GM19468 (cell line): ENCODE measurements around the gene MCM5.
"Not testable (repeated sequence)": the region's sequence is repeated elsewhere in the genome, so short reads cannot be mapped to it uniquely, and the experiment has no call there.

ENCODE experiments used
- ATAC-seq: cut with Tn5 transposase; IDR thresholded peaks from one replicate; pipeline ENCODE4 v1.9.1; 2021; ENCODE audit warnings: mild to moderate bottlenecking, moderate library complexity, moderate number of reproducible peaks; ENCODE audit not compliant: unreplicated experiment; ENCODE audit errors: extremely low read depth

The MCM5 gene

DNA sequence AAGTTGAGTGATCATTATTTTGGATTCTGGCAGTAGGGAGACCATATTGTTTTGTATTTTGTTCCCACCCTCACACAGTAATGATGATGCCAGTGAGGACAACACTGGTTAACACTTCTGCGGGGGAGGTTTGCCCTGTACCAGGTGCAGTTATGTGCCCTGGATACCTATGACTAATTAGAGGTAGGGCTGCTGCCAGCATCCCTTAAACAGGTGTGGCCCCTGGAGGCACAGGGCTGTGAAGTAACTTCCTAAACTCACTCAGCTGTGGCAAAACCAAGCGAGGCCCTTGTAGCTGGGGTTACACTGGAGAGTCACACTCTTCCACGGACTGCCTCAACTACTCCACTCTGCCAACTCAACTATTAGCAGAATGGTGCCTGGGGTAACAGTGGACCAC lies 64.5 kb downstream of the MCM5 start:
- no peak for ATAC-seq

DNA sequence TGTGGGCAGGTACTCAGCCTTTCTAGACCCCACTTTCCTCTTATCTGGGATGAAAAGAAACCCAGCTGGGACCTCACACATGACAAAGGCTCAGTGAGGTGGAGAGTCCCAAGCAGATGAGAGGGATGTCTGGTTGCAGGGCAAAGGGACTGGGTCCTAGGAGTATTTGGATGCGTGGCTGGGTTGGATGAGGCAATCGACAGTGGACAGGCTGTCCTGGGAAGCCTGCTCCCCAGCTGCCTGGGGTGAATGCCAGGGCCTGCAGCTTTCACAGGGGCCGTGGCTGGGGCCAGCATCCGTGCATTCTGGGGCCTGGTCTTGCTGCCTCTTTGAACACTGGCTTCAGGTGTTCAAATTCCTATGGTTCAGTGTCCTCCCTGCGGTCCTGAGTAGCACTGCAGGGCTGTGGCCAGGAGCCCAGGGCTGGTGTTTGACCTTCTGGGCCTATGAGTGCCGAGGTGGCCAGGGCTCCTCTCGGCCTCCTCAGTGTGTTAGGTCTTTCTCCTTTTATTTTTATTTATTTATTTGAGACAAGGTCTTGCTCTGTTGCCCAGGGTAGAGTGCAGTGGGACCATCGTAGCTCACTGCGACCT lies 65.3 kb downstream of the MCM5 start:
- ATAC-seq: no peak

GRCh38 chr22:35467681-35468434 lies 67.9 kb downstream of the MCM5 start:
- no peak for ATAC-seq

- no peak for ATAC-seq
These were observed 71.0 kb downstream of the MCM5 start for GRCh38 chr22:35470903-35471321.

GRCh38 chr22:35471566-35471965 lies 71.6 kb downstream of the MCM5 start:
- ATAC-seq: not testable (repeated sequence)

- no peak for ATAC-seq
These were observed 72.5 kb downstream of the MCM5 start for GRCh38 chr22:35472488-35472887.

DNA sequence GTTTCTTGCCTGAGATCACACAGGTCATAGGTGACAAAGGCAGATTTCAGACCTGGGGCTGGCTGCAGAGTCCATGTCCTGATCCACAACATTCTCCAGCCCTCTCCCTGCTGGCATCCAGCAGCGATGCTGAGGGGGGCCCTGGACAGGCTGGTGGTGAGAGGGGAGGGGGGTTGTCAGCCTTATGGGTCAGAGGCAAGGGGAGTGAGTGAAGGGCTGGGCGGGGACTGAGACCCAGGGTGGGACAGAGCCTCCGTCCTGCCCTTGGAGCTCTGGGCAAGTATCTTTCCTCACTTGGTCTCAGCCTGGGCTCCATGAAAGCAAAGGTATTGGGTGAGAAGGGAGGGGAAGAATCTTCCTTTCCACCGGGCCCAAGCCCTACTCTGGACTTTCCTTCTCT lies 74.0 kb downstream of the MCM5 start:
- no peak for ATAC-seq
